Measurements from ENCODE around the gene DRGX.

GRCh38 chr10:49381111-49381900, 14.6 kb downstream of the DRGX start:
- no peak for TF ChIP-seq POLR2A (IDR thresholded peaks at IDR 0.05; ENCODE audit: low read depth, low read length)
- TF ChIP-seq MYC (IDR thresholded peaks at IDR 0.05; ENCODE audit: low read depth, low read length): no peak
- no peak for TF ChIP-seq EZH2 (IDR thresholded peaks at IDR 0.05; ENCODE audit: borderline replicate concordance, low read depth, low read length, severe bottlenecking)
- TF ChIP-seq CTCF (IDR thresholded peaks at IDR 0.05; ENCODE audit: extremely low read depth in 1 of 2, insufficient read depth in 1 of 2, low read depth in 1 of 2, low read length in 2 of 2): no peak
- TF ChIP-seq MAX (IDR thresholded peaks at IDR 0.05; ENCODE audit: insufficient read depth, insufficient read length): no peak
- TF ChIP-seq JUN (IDR thresholded peaks at IDR 0.05; ENCODE audit: borderline replicate concordance, insufficient read depth, insufficient read length, low read depth): no peak
- TF ChIP-seq POLR2AphosphoS5 (IDR thresholded peaks at IDR 0.05; ENCODE audit: insufficient read depth, low read depth, low read length): no peak
- TF ChIP-seq FOS (IDR thresholded peaks at IDR 0.05; ENCODE audit: borderline replicate concordance, insufficient read depth, low read length): no peak

Measured in endothelial cell of umbilical vein (primary cell).